Naive thymus-derived CD8-positive, alpha-beta T cell (primary cell): ENCODE measurements around the gene POLN. TPM values are rescaled to one million over a fixed set of nuclear protein-coding genes. Genes with fewer than 3 reads are reported as not detected.

Experiments
- polyA plus RNA-seq, 3 donors: library from polyadenylated mRNA; unstranded; fragments of 300-500 nt; fragmentation: Illumina TruSeq; gene quantifications; one replicate each; pipeline ENCODE4 v1.2.3, GENCODE V29; 2021
- total RNA-seq, 8 experiments: library from RNA in 2 of 8; stranded (reverse) in 2 of 8; gene quantifications; one replicate each; pipeline ENCODE4 v1.2.3 and lab custom pipeline; 2021 to 2026

POLN gene
- total and polyA plus RNA-seq, 5 experiments from 2014 or later: 0.44 to 3.8 (median 1.7) TPM; not detected in 1

Other genes starting within 250 kb of the POLN start
- 10 to 100 TPM; 46.1 to 47.9 TPM for gene NELFA, start 233.1 kb downstream of the POLN start, total RNA-seq
- 10 to 100 TPM; 20.1 to 37.8 (median 27.7) TPM for gene NELFA, start 233.1 kb downstream of the POLN start, polyA plus RNA-seq
- under 1 TPM in 1 of 2 experiments, not detected in 1; 0.05 TPM for gene NAT8L, start 182.8 kb downstream of the POLN start, total RNA-seq
- not detected for gene NAT8L, start 182.8 kb downstream of the POLN start, polyA plus RNA-seq
- 10 to 100 TPM; 28.4 to 30.1 TPM for gene HAUS3, start within 50 bp of the POLN start, total RNA-seq
- gene HAUS3, start within 50 bp of the POLN start, polyA plus RNA-seq: 10 to 100 TPM; 16.3 to 22.2 (median 18.8) TPM
- 10 to 100 TPM; 41.9 to 44.2 TPM for gene MXD4, start 20.0 kb upstream of the POLN start, total RNA-seq
- 10 to 100 TPM; 15.6 to 30.0 (median 20.5) TPM for gene MXD4, start 20.0 kb upstream of the POLN start, polyA plus RNA-seq
- 10 to 100 TPM; 11.8 to 12.3 TPM for gene ZFYVE28, start 176.5 kb upstream of the POLN start, total RNA-seq
- 1 to 10 TPM; 5.0 to 8.5 (median 6.4) TPM for gene ZFYVE28, start 176.5 kb upstream of the POLN start, polyA plus RNA-seq
- gene CFAP99, start 176.8 kb upstream of the POLN start, total RNA-seq: not detected
- under 1 TPM in 1 of 3 donors, not detected in 2; 0.05 TPM for gene CFAP99, start 176.8 kb upstream of the POLN start, polyA plus RNA-seq
- gene RNF4, start 227.0 kb upstream of the POLN start, total RNA-seq: 100 to 1,000 TPM in 1 of 2 experiments, 10 to 100 TPM in 1; 94.2 to 100 TPM
- gene RNF4, start 227.0 kb upstream of the POLN start, polyA plus RNA-seq: 10 to 100 TPM; 59.8 to 88.3 (median 73.3) TPM